ENCODE results near the gene KCTD21.
A peak's percentile ranks its signal among the peaks of the same experiment; 100 is the strongest.
"Not testable (repeated sequence)": the region's sequence is repeated elsewhere in the genome, so short reads cannot be mapped to it uniquely, and the experiment has no call there.

KCTD21 gene

GRCh38 chr11:78188286-78189173 lies at the start of gene KCTD21, which contains the start of gene USP35:
Gene KCTD21 (minus strand): TSS chr11:78188626. CDS start chr11:78174554, 14,072 bp downstream.
Gene USP35 (plus strand): TSS chr11:78188919. CDS start chr11:78196246, 7,327 bp downstream.
- peak; percentile 81 to 93 (median 81) for DNase-seq (ENCODE audit: low read depth in 3 of 3)

- DNase-seq (ENCODE audit: low read depth in 3 of 3), result no peak
Observed at GRCh38 chr11:78237293-78238046, 49.0 kb upstream of the KCTD21 start.

GRCh38 chr11:78234006-78234405 lies 45.6 kb upstream of the KCTD21 start:
- no peak for DNase-seq (ENCODE audit: low read depth in 3 of 3)

- not testable (repeated sequence) for DNase-seq (ENCODE audit: low read depth in 3 of 3)
Observed at GRCh38 chr11:78233046-78233445, 44.6 kb upstream of the KCTD21 start.

- no peak for DNase-seq (ENCODE audit: low read depth in 3 of 3)
Observed at GRCh38 chr11:78231962-78232501, 43.6 kb upstream of the KCTD21 start.

GRCh38 chr11:78230161-78230877 lies 41.9 kb upstream of the KCTD21 start:
- no peak for DNase-seq (ENCODE audit: low read depth in 3 of 3)

GRCh38 chr11:78229106-78229505 lies 40.7 kb upstream of the KCTD21 start:
- no peak for DNase-seq (ENCODE audit: low read depth in 3 of 3)

- no peak for DNase-seq (ENCODE audit: low read depth in 3 of 3)
Observed at GRCh38 chr11:78228467-78228866, 40.0 kb upstream of the KCTD21 start.

GRCh38 chr11:78227921-78228320 lies 39.5 kb upstream of the KCTD21 start:
- no peak for DNase-seq (ENCODE audit: low read depth in 3 of 3)

GRCh38 chr11:78226684-78227680 lies 38.6 kb upstream of the KCTD21 start:
- DNase-seq (ENCODE audit: low read depth in 3 of 3), result no peak

- no peak for DNase-seq (ENCODE audit: low read depth in 3 of 3)
Observed at GRCh38 chr11:78224906-78225420, 36.5 kb upstream of the KCTD21 start.

GRCh38 chr11:78224506-78224905 lies 36.1 kb upstream of the KCTD21 start:
- DNase-seq (ENCODE audit: low read depth in 3 of 3), result no peak

- no peak for DNase-seq (ENCODE audit: low read depth in 3 of 3)
Observed at GRCh38 chr11:78223320-78223954, 35.0 kb upstream of the KCTD21 start.

GRCh38 chr11:78222726-78223125 lies 34.3 kb upstream of the KCTD21 start:
- not testable (repeated sequence) for DNase-seq (ENCODE audit: low read depth in 3 of 3)

GRCh38 chr11:78221396-78222315 lies 33.2 kb upstream of the KCTD21 start:
- DNase-seq (ENCODE audit: low read depth in 3 of 3), result no peak

- DNase-seq (ENCODE audit: low read depth in 3 of 3), result no peak
Observed at GRCh38 chr11:78220218-78221157, 32.1 kb upstream of the KCTD21 start.

- no peak for DNase-seq (ENCODE audit: low read depth in 3 of 3)
Observed at GRCh38 chr11:78219493-78220217, 31.2 kb upstream of the KCTD21 start.
